HG02623 (cell line): Measurements from ENCODE around the gene HSF2.
"Not testable (repeated sequence)": the region's sequence is repeated elsewhere in the genome, so short reads cannot be mapped to it uniquely, and the experiment has no call there.

ENCODE experiments used
- ATAC-seq: cut with Tn5 transposase; IDR thresholded peaks from one replicate; pipeline ENCODE4 v1.9.1; 2021; ENCODE audit warnings: moderate library complexity; ENCODE audit not compliant: unreplicated experiment

HSF2 gene

DNA sequence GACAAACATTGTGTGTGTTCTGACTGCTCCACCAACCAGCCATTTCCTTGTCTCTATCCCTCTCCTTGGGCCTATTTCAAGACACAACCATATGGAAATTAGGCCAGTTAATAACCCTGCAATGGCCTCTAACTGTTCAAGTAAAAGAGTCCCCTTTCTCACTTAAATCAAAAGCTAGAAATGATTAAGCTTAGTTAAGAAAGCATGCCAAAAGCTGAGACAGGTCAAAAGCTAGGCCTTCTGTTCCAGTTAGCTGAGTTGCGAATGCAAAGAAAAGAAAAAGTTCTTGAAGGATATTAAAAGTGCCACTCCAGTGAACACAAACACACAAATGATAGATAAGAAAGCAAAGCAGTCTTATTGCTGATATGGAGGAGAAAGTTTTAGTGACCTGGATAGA, 49.6 kb downstream of the HSF2 start:
- no peak for ATAC-seq

DNA sequence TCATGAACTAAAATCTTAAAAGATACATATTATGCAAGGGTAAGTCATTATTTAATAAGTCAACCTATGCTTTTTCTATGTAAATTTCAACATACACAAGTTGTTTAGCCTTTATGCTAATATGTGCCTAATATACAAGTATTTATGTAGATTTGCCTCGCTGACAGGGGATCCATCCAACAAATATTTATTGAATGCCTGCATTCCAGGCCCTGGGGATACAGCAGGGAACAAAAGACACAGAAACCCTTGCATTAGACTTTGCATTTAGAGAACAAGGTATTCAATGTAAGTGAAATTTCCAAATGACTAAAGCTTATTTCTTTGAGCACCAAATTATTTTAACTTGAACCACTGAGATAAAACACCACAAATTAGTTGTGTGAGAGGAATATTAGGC, 53.1 kb downstream of the HSF2 start:
- no peak for ATAC-seq

DNA sequence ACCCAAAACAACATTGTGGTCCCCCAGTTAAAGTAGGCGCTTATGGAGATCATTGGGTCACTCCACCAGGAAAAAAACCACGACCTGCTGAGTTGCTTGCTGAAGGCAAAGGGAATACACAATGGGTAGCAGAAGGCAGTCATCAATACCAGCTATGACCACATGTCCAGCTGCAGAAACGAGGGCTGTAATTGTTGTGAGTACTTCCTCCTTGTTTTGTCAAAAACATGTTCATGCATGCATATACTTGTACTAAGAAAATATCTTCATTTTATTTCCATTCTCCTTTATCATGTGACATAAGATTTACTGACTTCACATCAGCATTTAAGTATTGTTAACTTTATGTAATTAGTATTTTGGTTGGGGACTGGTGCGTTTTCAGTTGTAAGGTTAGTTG, 55.2 kb downstream of the HSF2 start:
- ATAC-seq, result no peak

DNA sequence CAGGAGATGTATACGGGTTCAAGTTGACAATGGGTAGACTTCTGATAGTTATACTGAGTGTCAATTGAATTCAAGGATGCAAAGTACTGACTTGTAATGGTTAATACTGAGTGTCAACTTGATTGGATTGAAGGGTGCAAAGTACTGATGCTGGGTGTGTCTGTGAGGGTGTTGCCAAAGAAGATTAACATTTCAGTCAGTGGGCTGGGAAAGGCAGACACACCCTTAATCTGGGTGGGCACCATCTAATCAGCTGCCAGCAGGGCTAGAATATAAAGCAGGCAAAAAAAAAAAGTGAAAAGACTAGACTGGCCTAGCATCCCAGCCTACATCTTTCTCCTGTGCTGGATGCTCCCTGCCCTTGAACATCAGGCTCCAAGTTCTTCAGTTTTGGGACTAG, 55.7 kb downstream of the HSF2 start:
- not testable (repeated sequence) for ATAC-seq

DNA sequence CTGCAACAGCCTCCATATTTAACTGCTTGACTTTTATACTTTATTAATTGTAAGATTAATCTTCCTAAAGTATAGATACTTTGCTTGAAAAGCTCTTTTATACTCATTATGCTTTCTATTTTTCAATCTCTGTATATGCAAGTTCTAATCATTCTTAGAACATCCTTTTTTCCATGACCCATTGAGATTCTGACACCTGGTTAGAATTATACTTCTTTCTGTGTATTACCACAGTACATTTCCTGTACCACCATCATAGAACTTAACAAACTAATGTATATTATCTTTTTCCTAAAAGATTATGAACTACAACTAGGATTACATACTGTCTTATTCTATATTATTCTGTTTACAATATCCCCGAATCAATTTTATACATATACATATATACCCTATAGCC, 58.6 kb downstream of the HSF2 start:
- no peak for ATAC-seq

DNA sequence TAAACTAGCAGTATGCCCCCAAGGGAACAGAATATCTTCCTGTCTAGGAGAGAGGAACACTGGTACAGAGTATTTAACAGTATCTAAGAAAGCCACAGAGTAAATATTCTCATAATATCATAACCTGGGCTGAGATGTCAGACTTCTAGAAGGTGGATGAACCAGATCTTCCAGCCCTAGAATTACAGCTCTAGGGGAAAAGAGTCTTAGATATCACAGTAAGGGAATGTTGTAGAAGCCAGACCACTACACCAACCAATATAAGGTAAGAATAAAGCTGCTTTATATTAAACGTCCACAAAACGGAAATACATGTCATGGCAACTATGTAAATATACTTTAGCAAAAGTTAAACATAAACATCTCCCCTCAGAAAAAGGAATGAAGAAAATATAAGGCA, 59.8 kb downstream of the HSF2 start:
- no peak for ATAC-seq

DNA sequence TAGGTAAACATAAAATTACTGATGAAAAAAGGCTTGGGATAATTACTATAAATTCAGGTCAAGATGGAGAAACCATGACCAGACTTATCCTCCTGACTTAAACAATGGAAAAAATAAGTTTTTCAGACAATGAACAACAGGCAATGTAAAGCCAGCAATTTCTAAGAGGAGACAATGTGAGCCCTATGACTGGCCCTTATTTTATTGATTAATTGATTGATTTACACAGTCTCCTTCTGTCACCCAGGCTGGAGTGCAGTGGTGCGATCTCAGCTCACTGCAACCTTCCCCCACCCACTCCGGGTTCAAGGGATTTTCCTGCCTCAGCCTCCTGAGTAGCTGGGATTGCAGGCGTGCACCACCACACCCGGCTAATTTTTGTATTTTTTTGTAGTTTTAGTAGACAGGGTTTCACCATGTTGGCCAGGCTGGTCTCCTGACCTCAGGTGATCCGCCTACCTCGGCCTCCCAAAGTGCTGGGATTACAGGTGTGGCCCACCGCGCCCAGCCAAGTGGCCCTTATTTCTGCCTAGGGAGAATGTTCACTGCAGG, 60.5 kb downstream of the HSF2 start:
- ATAC-seq, result not testable (repeated sequence)

DNA sequence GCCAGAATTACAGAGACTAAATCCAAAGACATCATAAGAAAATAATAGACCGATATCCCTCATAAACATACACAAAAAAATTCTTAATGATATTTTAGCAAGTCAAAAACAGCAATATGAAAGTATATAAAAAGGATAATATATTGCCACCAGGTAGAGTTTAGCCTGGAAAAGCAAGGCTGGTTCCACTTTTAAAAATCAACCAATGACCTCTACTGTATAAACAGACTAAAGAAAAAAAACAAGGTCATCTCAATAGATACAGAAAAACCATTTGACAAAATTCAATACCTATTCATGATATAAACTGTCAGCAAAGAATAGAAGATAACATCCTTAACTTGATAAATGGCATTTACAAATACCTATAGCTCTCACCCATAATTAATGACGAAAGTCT, 62.4 kb downstream of the HSF2 start:
- no peak for ATAC-seq

DNA sequence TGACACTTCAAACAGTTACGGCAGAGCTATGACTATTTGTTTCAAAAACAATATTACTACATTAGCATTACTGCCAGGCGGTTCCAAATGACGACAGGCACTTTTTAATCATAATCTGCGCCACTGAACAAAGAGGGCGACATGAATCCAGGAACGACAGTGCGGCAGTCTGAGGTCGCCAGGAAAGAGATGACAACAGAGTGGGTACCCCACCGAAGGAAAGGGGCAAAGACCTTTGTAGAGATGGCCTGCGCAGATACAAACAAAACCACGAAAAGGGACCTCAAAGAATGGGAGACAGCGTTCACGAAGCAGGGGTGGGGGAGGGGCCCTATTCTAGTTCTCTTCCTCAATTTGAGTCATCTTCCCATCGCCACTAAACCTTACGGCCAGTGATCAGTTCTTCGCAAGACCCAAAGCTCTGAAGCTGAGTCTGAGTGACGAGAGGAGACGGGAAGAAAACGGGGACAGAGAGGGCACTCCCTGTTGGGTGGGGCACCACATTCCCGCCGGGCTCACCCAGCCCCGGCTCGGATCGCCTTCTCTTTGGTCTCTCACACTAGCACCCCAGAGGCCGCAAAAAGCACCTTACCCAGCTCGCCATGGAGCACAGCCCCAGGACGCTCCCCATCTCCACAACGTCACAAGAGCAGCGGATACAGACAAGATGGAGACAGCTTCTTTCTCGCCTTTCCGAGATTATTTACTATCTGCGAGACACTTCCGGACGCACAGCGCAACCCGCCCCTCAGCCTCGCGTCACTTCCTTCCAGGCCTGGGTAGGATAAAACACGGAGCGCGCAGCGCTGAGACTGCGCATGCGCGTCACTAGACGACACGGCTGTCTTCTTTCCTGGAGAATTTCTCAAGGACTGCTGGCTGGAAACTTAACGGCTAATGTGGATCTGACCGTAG, 71.9 kb downstream of the HSF2 start, which contains the start of gene SERINC1:
Gene SERINC1, minus strand, starts transcription at position 701 of the 915 bp plus-strand sequence. Its CDS starts 70 bp downstream, at position 631.
- peak; percentile 99 for ATAC-seq

DNA sequence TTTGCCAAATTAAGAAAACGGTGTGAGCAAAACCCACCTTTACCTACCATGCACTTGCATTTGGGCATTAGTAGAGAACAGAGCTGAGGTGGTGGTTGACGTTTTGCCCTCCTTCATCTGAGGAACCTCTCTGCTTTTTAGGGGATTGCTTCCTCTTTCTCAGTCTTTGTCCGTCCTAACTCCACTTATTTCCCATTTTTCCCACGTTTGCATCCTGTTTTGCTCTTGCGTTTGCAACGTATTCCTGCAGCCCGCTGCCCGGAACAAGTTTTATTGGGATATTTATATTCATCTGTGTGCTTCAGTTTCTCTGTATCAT, 72.5 kb downstream of the HSF2 start:
- ATAC-seq, result peak; percentile 47

DNA sequence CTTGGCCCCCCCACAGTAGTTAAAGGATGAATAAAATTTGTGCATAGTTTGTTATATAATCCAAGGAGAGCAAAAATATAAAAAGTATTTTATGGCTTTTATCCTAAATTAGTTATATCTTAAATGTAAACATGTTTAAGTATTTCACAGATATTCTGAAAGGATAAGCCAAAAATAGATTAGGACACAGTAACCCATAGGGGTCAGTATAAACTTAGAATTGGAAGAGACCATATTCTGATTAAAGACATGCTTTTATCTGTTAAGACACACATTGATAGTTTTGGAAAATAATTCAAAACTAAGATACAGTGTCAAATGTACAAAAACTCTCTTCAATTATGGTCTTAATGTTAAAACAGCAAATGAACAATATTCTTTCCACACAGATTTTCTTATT, 76.7 kb downstream of the HSF2 start:
- ATAC-seq, result no peak

DNA sequence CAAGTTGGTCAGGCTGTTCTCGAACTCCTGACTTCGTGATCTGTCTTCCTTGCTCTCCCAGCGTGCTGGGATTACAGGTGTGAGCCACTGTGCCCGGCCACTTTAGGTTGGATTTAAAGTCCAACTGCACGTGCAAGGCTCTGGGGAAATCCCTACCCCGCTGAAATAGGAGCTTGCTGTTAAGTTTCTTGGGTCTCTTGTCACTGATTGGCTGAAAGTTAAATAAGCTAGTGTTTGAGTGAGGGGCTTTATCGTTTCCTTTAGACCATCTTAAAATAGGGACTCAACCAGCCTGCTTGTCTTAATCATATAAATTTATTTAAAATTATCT, 83.3 kb downstream of the HSF2 start:
- no peak for ATAC-seq
